Neural cell (in vitro differentiated cells): ENCODE measurements around the gene ALAS1. TPM values are rescaled to one million over a fixed set of nuclear protein-coding genes. Genes with fewer than 3 reads are reported as not detected.

ENCODE experiments used
- H2AFZ ChIP-seq: fragments of 200-600, 300-800 bp; sonication (generic), shearing (Covaris generic); 2 replicates; pipeline ENCODE4 v1.6.0; 2014; ENCODE audit warnings: low read depth, mild to moderate bottlenecking, antibody characterized with exemption, low read length, moderate library complexity
- H3F3A ChIP-seq: fragments of 200-600 bp; shearing (Covaris generic); 2 replicates; pipeline ENCODE4 v1.6.1; 2016; ENCODE audit warnings: mild to moderate bottlenecking, moderate library complexity, mixed read lengths, antibody characterized with exemption, low read length; ENCODE audit not compliant: insufficient read depth, poor library complexity, severe bottlenecking
- H3K27ac ChIP-seq: fragments of 200-600, 300-800 bp; sonication (generic), shearing (Covaris generic); 2 replicates; pipeline ENCODE4 v1.5.1; 2014; ENCODE audit warnings: mild to moderate bottlenecking, low read length, moderate library complexity
- H3K27me3 ChIP-seq: fragments of 300-800, 200-600 bp; sonication (generic), shearing (Covaris generic); 2 replicates; pipeline ENCODE4 v1.6.0; 2014; ENCODE audit warnings: mild to moderate bottlenecking, low read depth, low read length, moderate library complexity; ENCODE audit not compliant: insufficient read depth
- H3K36me3 ChIP-seq: fragments of 300-800, 200-600 bp; sonication (generic), shearing (Covaris generic); 2 replicates; pipeline ENCODE4 v1.5.1; 2014; ENCODE audit warnings: mild to moderate bottlenecking, antibody characterized with exemption, low read length, moderate library complexity; ENCODE audit not compliant: insufficient read depth
- H3K4me2 ChIP-seq: fragments of 300-800, 200-600 bp; sonication (generic), shearing (Covaris generic); 2 replicates; pipeline ENCODE4 v1.6.0; 2014; ENCODE audit warnings: mild to moderate bottlenecking, low read length
- H3K4me3 ChIP-seq: fragments of 300-800, 200-600 bp; sonication (generic), shearing (Covaris generic); 2 replicates; pipeline ENCODE4 v1.5.1; 2014; ENCODE audit warnings: mild to moderate bottlenecking, low read length, moderate library complexity
- H3K79me2 ChIP-seq: fragments of 200-600 bp; shearing (Covaris generic); replicated peaks from 2 replicates; pipeline ENCODE4 v1.6.0; 2014; ENCODE audit warnings: mild to moderate bottlenecking, low read length, moderate library complexity; ENCODE audit not compliant: insufficient read depth
- H3K9ac ChIP-seq: fragments of 300-800, 200-600 bp; sonication (generic), shearing (Covaris generic); 2 replicates; pipeline ENCODE4 v1.6.1; 2016; ENCODE audit warnings: mild to moderate bottlenecking, low read length, mixed read lengths
- H3K9me2 ChIP-seq: fragments of 200-600 bp; shearing (Covaris generic); 2 replicates; pipeline ENCODE4 v1.6.1; 2016; ENCODE audit warnings: mild to moderate bottlenecking, low read length, mixed read lengths; ENCODE audit not compliant: insufficient read depth
- H3K9me3 ChIP-seq: fragments of 200-600, 300-800 bp; sonication (generic), shearing (Covaris generic); 2 replicates; pipeline ENCODE4 v1.6.1; 2016; ENCODE audit warnings: mild to moderate bottlenecking, mixed run types, low read length, moderate library complexity, mixed read lengths
- H4K20me1 ChIP-seq: fragments of 200-600 bp; shearing (Covaris generic); 2 replicates; pipeline ENCODE4 v1.6.1; 2016; ENCODE audit warnings: mild to moderate bottlenecking, mixed run types; ENCODE audit not compliant: insufficient read depth
- CTCF ChIP-seq: fragments of 450-650 bp; IDR thresholded peaks from 2 replicates; pipeline ENCODE4 v1.5.1; 2014; ENCODE audit warnings: antibody characterized with exemption, mild to moderate bottlenecking, moderate library complexity; ENCODE audit not compliant: poor library complexity, severe bottlenecking
- EP300 ChIP-seq: fragments of 450-650 bp; conservative IDR thresholded peaks from 2 replicates; pipeline ENCODE4 v1.6.1; 2014; ENCODE audit warnings: antibody characterized with exemption, mild to moderate bottlenecking, moderate library complexity; ENCODE audit not compliant: poor library complexity, severe bottlenecking
- EZH2 ChIP-seq: fragments of 200-600, 300-800 bp; shearing (Covaris generic), sonication (generic); IDR thresholded peaks from 2 replicates; pipeline ENCODE4 v1.6.1; 2014; ENCODE audit warnings: antibody characterized with exemption, low read length, borderline replicate concordance, mild to moderate bottlenecking; ENCODE audit not compliant: insufficient read depth, poor library complexity, severe bottlenecking
- POLR2AphosphoS5 ChIP-seq: IDR thresholded peaks from 2 replicates; pipeline ENCODE4 v1.6.1; 2012
- RAD21 ChIP-seq: fragments of 450-650 bp; conservative IDR thresholded peaks from 2 replicates; pipeline ENCODE4 v1.6.1; 2014; ENCODE audit warnings: antibody characterized with exemption, mild to moderate bottlenecking, moderate library complexity
- REST ChIP-seq: IDR thresholded peaks from 2 replicates; pipeline ENCODE4 v1.6.1; 2012; ENCODE audit warnings: borderline replicate concordance
- SMC3 ChIP-seq: fragments of 450-650 bp; conservative IDR thresholded peaks from 2 replicates; pipeline ENCODE4 v1.6.1; 2014; ENCODE audit warnings: antibody characterized with exemption, mild to moderate bottlenecking, moderate library complexity; ENCODE audit not compliant: poor library complexity
- TAF1 ChIP-seq: IDR thresholded peaks from 2 replicates; pipeline ENCODE4 v1.6.1; 2012; ENCODE audit warnings: low read depth
- polyA plus RNA-seq: library from polyadenylated mRNA; depleted of rRNA; stranded (reverse); fragments of >200 nt; gene quantifications from 2 replicates; pipeline ENCODE4 v1.2.3, GENCODE V29; 2014

The ALAS1 gene
- polyA plus RNA-seq, 1 donor from 2014 or later, result 66.0 TPM

GRCh38 chr3:52257911-52258310 lies 60.0 kb downstream of the ALAS1 start:
- Histone ChIP-seq H3K9me2 (no peaks in the 10 kb centered on the region), H3K27me3 (no peaks in the 10 kb centered on the region), H4K20me1 (peaks cover 4% of the 10 kb centered on the region), H2AFZ (no peak overlapping the region), H3F3A (no peaks in the 10 kb centered on the region), H3K9me3 (no peaks in the 10 kb centered on the region), H3K27ac (no peak overlapping the region), H3K36me3 (peaks cover 9% of the 10 kb centered on the region), H3K4me3 (no peak overlapping the region), H3K9ac (no peak overlapping the region), H3K4me2 (no peak overlapping the region), H3K79me2 (peaks cover 14% of the 10 kb centered on the region)
- TF ChIP-seq EZH2 (no peak), REST (no peak), TAF1 (no peak), RAD21 (no peak), SMC3 (no peak), CTCF (no peak)

GRCh38 chr3:52259035-52259434 lies 61.1 kb downstream of the ALAS1 start:
- H3K27ac ChIP-seq, result no peak overlapping the region
- no peaks in the 10 kb centered on the region for H3K9me3 ChIP-seq
- H3K27me3 ChIP-seq, result no peaks in the 10 kb centered on the region
- H3F3A ChIP-seq, result no peaks in the 10 kb centered on the region
- H3K9me2 ChIP-seq, result no peaks in the 10 kb centered on the region
- no peak overlapping the region for H3K4me2 ChIP-seq
- no peak overlapping the region for H2AFZ ChIP-seq
- peaks cover 9% of the 10 kb centered on the region for H3K36me3 ChIP-seq
- no peak overlapping the region for H3K4me3 ChIP-seq
- TF ChIP-seq SMC3 (no peak), REST (no peak), RAD21 (no peak), POLR2AphosphoS5 (no peak), EP300 (no peak), TAF1 (no peak), EZH2 (no peak)
- no peak overlapping the region for H3K9ac ChIP-seq
- H4K20me1 ChIP-seq, result no peaks in the 10 kb centered on the region
- H3K79me2 ChIP-seq, result peaks cover 14% of the 10 kb centered on the region
